K562 (cell line): ENCODE measurements around the gene ENPP5. TPM values are rescaled to one million over a fixed set of nuclear protein-coding genes. Genes with fewer than 3 reads are reported as not detected.

Source experiments
- ATAC-seq: fragments of 200-7000 bp; cut with Tn5 transposase; 3 replicates; pipeline ENCODE4 v1.9.1; 2020; ENCODE audit warnings: moderate library complexity
- BruUV-seq: library from RNA; stranded (reverse); fragments of 400-500 nt; replicated peaks from 2 replicates; lab custom pipeline; 2021; lab: Mats Ljungman, UMichigan
- CTCF ChIA-PET: fragments of 300-600 bp; formaldehyde crosslinking; extraction: SDS; loops from one replicate; lab custom pipeline; 2021; ENCODE audit warnings: low intra/inter-chr PET ratio; lab: Yijun Ruan, JAX
- POLR2A ChIA-PET: fragments of 300-600, 350-650 bp; sonication (Branson Sonifier 250); formaldehyde crosslinking; extraction: SDS; loops from one replicate; lab custom pipeline; 2021; ENCODE audit warnings: antibody characterized with exemption, inconsistent platforms; lab: Yijun Ruan, JAX
- DNase-seq, 4 experiments: peaks; one replicate each; pipeline versions ENCODE4 v3.0.0 to v3.0.0-alpha.2; 2011 to 2018; ENCODE audit warnings: low spot score in 3 of 4, mixed read lengths in 3 of 4; ENCODE audit errors: extremely low read depth in 1 of 4
- FAIRE-seq: peaks from 2 replicates; lab custom pipeline; 2011; peaks lifted over from hg19 to GRCh38; lab: Jason Lieb, UNC
- H2AFZ ChIP-seq: 2 replicates; pipeline ENCODE4 v1.6.0; 2011; ENCODE audit warnings: low read depth, low read length, control low read depth, inconsistent platforms
- H3K27ac ChIP-seq: fragments of 200-600 bp; 3 replicates; pipeline ENCODE4 v1.8.0; 2011; ENCODE audit warnings: low read depth, mild to moderate bottlenecking, control low read depth, inconsistent platforms, low read length, moderate library complexity, mixed read lengths; ENCODE audit errors: extremely low read depth
- H3K27me3 ChIP-seq, 2 experiments: fragments of 300-600 bp in 1 of 2; 2 replicates in 1 of 2; 3 replicates in 1 of 2; pipeline versions ENCODE4 v1.6.0 to v1.8.0; 2011; ENCODE audit warnings: inconsistent platforms in 2 of 2, low read length in 2 of 2, mild to moderate bottlenecking in 1 of 2, mixed read lengths in 1 of 2, moderate library complexity in 1 of 2; ENCODE audit not compliant: control insufficient read depth in 2 of 2, insufficient read depth in 2 of 2
- H3K36me3 ChIP-seq: fragments of 300-600 bp; 3 replicates; pipeline ENCODE4 v1.8.0; 2011; ENCODE audit warnings: mild to moderate bottlenecking, low read length, inconsistent platforms; ENCODE audit not compliant: control insufficient read depth, insufficient read depth
- H3K4me1 ChIP-seq, 2 experiments: fragments of 200-600 bp in 1 of 2; replicated peaks in 1 of 2; 2 replicates in 1 of 2; 3 replicates in 1 of 2; pipeline versions ENCODE4 v1.5.1 to v1.8.0; 2011; ENCODE audit warnings: inconsistent platforms in 2 of 2, low read length in 2 of 2, mild to moderate bottlenecking in 1 of 2, mixed read lengths in 1 of 2, moderate library complexity in 1 of 2; ENCODE audit not compliant: control insufficient read depth in 2 of 2, insufficient read depth in 2 of 2
- H3K4me2 ChIP-seq: 2 replicates; pipeline ENCODE4 v1.6.1; 2011; ENCODE audit warnings: low read length, control low read depth, inconsistent platforms, mixed read lengths; ENCODE audit not compliant: insufficient read depth
- H3K4me3 ChIP-seq: fragments of 200-600 bp; sonication (generic), shearing (Covaris generic); 2 replicates; pipeline ENCODE4 v1.5.1; 2016; ENCODE audit warnings: control low read depth, inconsistent platforms
- H3K79me2 ChIP-seq: fragments of 200-600 bp; 3 replicates; pipeline ENCODE4 v1.8.0; 2011; ENCODE audit warnings: low read length, inconsistent platforms; ENCODE audit not compliant: control insufficient read depth, insufficient read depth
- H3K9ac ChIP-seq, 2 experiments: 2 replicates each; pipeline versions ENCODE4 v1.6.0 to v1.6.1; 2011; ENCODE audit warnings: low read depth in 2 of 2, low read length in 2 of 2, control low read depth in 1 of 2, inconsistent platforms in 1 of 2, mild to moderate bottlenecking in 1 of 2, mixed read lengths in 1 of 2; ENCODE audit not compliant: insufficient read depth in 1 of 2
- H3K9me1 ChIP-seq: one replicate; pipeline ENCODE4 v1.6.0; 2011; ENCODE audit warnings: inconsistent platforms, mild to moderate bottlenecking, low read length, moderate library complexity; ENCODE audit not compliant: control insufficient read depth, insufficient read depth
- H3K9me3 ChIP-seq: replicated peaks from 2 replicates; pipeline ENCODE4 v1.5.1; 2011; ENCODE audit warnings: low read depth, low read length, inconsistent platforms; ENCODE audit not compliant: control insufficient read depth, insufficient read depth
- H4K20me1 ChIP-seq: replicated peaks from 2 replicates; pipeline ENCODE4 v1.6.1; 2011; ENCODE audit warnings: low read length, inconsistent platforms, mixed read lengths; ENCODE audit not compliant: control insufficient read depth, insufficient read depth
- HOMEZ ChIP-seq: fragments of 250-450 bp; sonication (Bioruptor Pico); IDR thresholded peaks from 2 replicates; pipeline ENCODE4 v1.4.0; 2020; ENCODE audit warnings: mild to moderate bottlenecking, moderate library complexity
- NFE2 ChIP-seq: IDR thresholded peaks from 2 replicates; pipeline ENCODE4 v1.6.1; 2014; ENCODE audit warnings: antibody characterized with exemption, low read depth
- RB1 ChIP-seq: fragments of 450-650 bp; IDR thresholded peaks from 2 replicates; pipeline ENCODE4 v1.6.1; 2017; ENCODE audit warnings: low read depth, mild to moderate bottlenecking
- RBM34 ChIP-seq: fragments of 200-400 bp; formaldehyde crosslinking; IDR thresholded peaks from 2 replicates; pipeline ENCODE4 v1.6.1; 2018; ENCODE audit warnings: low read length, borderline replicate concordance; ENCODE audit not compliant: insufficient read depth
- SOX6 ChIP-seq: fragments of 450-650 bp; IDR thresholded peaks from 2 replicates; pipeline ENCODE4 v1.6.1; 2014; ENCODE audit warnings: mild to moderate bottlenecking
- ZEB2 ChIP-seq: fragments of 450-650 bp; IDR thresholded peaks from 2 replicates; pipeline ENCODE4 v1.6.1; 2016
- ZKSCAN8 ChIP-seq: fragments of 200-800 bp; sonication (Bioruptor generic); IDR thresholded peaks from 2 replicates; pipeline ENCODE4 v1.6.1; 2016; ENCODE audit warnings: missing genetic modification characterization, missing compliant biosample characterization
- WGBS: fragments of 100-300 bp; shearing (Covaris generic); methylation state at CpG from one replicate; pipeline ENCODE4 v1.1.6; 2016; ENCODE audit warnings: low coverage, mixed read lengths; ENCODE audit not compliant: insufficient coverage; ENCODE audit errors: missing lambda C conversion rate; 5-methylcytosine and 5-hydroxymethylcytosine counted together
- in situ Hi-C: fragments of 300-500 bp; cut with MboI; formaldehyde crosslinking; loops from 4 replicates; pipeline ENCODE4 v1.15.0; 2018; ENCODE audit warnings: inconsistent platforms, mixed read lengths
- intact Hi-C: fragments of 100-400 bp; cut with micrococcal nuclease; formaldehyde crosslinking; loops from 2 replicates; pipeline ENCODE4 v1.14.2; 2022
- polyA plus RNA-seq, 8 experiments: library from polyadenylated mRNA; depleted of rRNA in 4 of 8; stranded (reverse) in 5 of 8; unstranded in 3 of 8; fragments of >200 nt; fragmentation: Nextera tagmentation in 2 of 8; fragmentation: Illumina TruSeq in 1 of 8; extraction: Ambion mirVana in 2 of 8; extraction: Trizol in 1 of 8; gene quantifications; 2 replicates each; pipeline versions ENCODE4 v1.2.1 to v1.2.3, GENCODE V29; 2011 to 2014; ENCODE audit warnings: inconsistent platforms in 1 of 8, missing spikeins in 1 of 8
- total RNA-seq, 7 experiments: library from RNA; depleted of rRNA in 6 of 7; stranded (reverse); fragments of >200 nt in 6 of 7; fragmentation: Illumina TruSeq in 2 of 7; extraction: Trizol in 2 of 7; gene quantifications; 2 replicates each; pipeline versions ENCODE4 v1.2.1 to v1.2.3, GENCODE V29; 2011 to 2021; ENCODE audit warnings: low replicate concordance in 1 of 7
- TF ChIP-seq, protein P1 (sequence below): fragments of 450-650 bp; IDR thresholded peaks from 2 replicates; pipeline ENCODE4 v1.6.1; 2016; ENCODE audit warnings: mild to moderate bottlenecking
- TF ChIP-seq, protein P2 (sequence below): sonication (generic); formaldehyde crosslinking; IDR thresholded peaks from 2 replicates; pipeline ENCODE4 v1.8.0; 2022; ENCODE audit warnings: missing genetic modification reagents, mild to moderate bottlenecking, borderline replicate concordance

The ENPP5 gene
- total and polyA plus RNA-seq, 9 of the 15 experiments (the other 6 are each of a cell fraction or from before 2014, with no cell fraction given): not detected

DNA sequence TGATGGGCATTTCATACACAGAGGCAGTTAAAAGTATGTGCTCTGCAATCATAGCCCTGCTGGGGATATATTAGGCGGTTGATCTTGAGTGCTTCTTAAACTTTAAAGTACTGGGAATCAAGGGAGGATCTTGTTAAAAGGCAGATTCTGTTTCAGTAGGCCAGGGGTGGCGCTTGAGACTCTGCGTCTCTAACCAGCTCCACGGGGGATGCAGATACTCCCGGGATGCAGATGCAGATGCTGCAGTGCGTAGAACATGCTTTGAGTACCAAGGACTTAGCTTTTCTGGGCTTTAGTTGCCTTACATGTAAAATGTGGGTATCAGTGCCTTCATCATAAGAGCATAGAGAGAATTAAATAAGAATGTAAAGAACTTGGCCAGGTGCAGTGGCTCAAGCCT is 44.4 kb upstream of the ENPP5 start:
- Histone ChIP-seq H3K9ac (no peak overlapping the region), H3K9me1 (no peaks in the 10 kb centered on the region), H3K27me3 (no peaks in the 10 kb centered on the region), H3K36me3 (no peaks in the 10 kb centered on the region), H4K20me1 (no peaks in the 10 kb centered on the region), H3K4me3 (no peak overlapping the region), H3K79me2 (no peaks in the 10 kb centered on the region), H3K9me3 (no peaks in the 10 kb centered on the region), H3K4me2 (no peak overlapping the region), H2AFZ (no peak overlapping the region), H3K27ac (no peak overlapping the region), H3K4me1 (no peaks in the 10 kb centered on the region)
- DNase-seq (no peak), ATAC-seq (no peak), FAIRE-seq (no peak)
- TF ChIP-seq, protein P1, sequence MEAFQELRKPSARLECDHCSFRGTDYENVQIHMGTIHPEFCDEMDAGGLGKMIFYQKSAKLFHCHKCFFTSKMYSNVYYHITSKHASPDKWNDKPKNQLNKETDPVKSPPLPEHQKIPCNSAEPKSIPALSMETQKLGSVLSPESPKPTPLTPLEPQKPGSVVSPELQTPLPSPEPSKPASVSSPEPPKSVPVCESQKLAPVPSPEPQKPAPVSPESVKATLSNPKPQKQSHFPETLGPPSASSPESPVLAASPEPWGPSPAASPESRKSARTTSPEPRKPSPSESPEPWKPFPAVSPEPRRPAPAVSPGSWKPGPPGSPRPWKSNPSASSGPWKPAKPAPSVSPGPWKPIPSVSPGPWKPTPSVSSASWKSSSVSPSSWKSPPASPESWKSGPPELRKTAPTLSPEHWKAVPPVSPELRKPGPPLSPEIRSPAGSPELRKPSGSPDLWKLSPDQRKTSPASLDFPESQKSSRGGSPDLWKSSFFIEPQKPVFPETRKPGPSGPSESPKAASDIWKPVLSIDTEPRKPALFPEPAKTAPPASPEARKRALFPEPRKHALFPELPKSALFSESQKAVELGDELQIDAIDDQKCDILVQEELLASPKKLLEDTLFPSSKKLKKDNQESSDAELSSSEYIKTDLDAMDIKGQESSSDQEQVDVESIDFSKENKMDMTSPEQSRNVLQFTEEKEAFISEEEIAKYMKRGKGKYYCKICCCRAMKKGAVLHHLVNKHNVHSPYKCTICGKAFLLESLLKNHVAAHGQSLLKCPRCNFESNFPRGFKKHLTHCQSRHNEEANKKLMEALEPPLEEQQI: no peak
- TF ChIP-seq SOX6: no peak
- TF ChIP-seq RB1: no peak
- no peak for TF ChIP-seq ZEB2
- no peak for TF ChIP-seq NFE2
- TF ChIP-seq RBM34: no peak
- no peak for TF ChIP-seq ZKSCAN8
- TF ChIP-seq, protein P2, sequence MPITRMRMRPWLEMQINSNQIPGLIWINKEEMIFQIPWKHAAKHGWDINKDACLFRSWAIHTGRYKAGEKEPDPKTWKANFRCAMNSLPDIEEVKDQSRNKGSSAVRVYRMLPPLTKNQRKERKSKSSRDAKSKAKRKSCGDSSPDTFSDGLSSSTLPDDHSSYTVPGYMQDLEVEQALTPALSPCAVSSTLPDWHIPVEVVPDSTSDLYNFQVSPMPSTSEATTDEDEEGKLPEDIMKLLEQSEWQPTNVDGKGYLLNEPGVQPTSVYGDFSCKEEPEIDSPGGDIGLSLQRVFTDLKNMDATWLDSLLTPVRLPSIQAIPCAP (CRISPR knock-in tag): no peak
- no peak for TF ChIP-seq HOMEZ (CRISPR knock-in tag)
- POLR2A ChIA-PET: no interaction called here
- no TSS peak for BruUV-seq
- intact Hi-C loops: no loop called here
- WGBS: 2% methylated on average over 6 of the region's 6 CpGs
- in situ Hi-C loops: no loop called here
- CTCF ChIA-PET: interaction anchor here (0.7 kb wide), 1 partner anchor 282 kb away, joined by 4 read pairs; no protein-coding TSS in a partner anchor
